HT-29 (cell line): ENCODE results near the gene LUC7L. TPM values are rescaled to one million over a fixed set of nuclear protein-coding genes. Genes with fewer than 3 reads are reported as not detected.
"Not testable (repeated sequence)": the region's sequence is repeated elsewhere in the genome, so short reads cannot be mapped to it uniquely, and the experiment has no call there.

Source experiments
- DNase-seq: peaks from one replicate; pipeline ENCODE4 v3.0.0-alpha.2; 2015; ENCODE audit warnings: low spot score
- total RNA-seq: library from RNA; depleted of rRNA; stranded (reverse); fragments of >200 nt; shearing (Covaris generic); gene quantifications from 2 replicates; pipeline ENCODE4 v1.2.3, GENCODE V29; 2014

LUC7L gene
- total RNA-seq, 1 experiment from 2014 or later, result 46.2 TPM

DNA sequence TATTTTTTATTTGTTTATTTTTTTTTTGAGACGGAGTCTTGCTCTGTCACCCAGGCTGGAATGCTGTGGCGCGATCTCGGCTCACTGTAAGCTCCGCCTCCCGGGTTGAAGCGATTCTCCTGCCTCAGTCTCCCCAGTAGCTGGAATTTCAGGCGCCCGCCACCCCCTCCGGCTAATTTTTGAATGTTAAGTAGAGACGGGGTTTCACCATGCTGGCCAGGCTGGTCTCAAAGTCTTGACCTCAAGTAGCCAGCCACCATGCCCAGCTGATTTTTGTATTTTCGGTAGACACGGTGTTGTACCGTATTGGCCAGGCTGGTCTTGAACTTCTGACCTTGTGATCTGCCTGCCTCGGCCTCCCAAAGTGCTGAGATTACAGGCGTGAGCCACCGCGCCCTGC, 1.1 kb upstream of the LUC7L start:
- not testable (repeated sequence) for DNase-seq

DNA sequence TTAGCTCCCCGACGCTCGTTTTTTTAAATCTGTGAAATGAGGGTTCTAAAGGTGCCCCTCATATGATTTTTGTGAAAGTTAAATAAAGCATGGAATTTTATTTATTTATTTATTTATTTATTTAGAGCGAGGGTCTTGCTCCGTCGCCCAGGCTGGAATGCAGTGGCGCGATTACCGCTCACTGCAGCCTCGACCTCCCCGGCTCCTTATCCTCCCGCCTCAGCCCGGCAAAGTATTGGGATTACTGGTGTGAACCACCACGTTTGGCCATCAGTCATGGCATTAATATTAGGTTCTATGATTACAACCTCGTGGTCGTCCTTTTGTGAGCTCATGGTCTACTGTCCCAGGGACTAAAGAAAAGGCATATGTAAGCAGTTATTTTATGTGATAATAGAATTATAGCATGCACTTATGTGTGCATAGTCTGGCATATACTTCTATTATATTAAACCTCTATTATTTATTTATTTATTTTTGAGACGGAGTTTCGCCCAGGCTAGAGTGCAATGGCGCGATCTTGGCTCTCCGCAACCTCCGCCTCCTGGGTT, 557 bp upstream of the LUC7L start:
- DNase-seq, result no peak

DNA sequence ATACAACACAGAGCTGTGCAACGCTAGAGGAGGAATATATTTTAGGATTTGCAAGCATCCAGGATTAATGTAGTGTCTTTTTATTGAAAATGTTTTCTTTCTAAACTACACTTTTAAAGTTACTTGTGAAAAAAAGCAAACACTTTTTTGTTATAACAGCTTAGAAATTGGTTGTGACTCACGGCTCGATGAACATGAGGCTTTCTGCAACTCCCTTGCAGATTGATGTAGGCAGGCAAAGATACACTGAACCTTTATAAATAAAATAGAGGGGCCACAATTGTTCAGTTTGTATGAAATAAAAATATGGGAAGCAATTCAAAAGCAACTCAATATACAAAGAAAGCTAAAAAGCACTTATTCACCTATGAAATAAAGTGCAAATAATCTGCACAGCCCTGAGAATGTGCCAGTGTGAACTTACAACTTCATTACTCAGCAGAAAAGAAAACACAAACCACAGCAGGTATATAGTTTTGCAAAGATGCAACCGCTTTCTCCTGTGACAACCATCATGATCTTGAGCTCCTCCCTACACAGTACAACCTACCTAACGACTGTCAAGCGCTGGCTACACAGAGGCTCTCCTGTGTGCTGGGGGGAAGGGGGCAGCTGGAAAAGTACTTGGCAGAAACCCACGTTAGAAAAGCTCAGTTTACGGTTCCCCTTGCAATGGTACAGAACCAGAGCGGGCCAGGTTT, 948 bp downstream of the LUC7L start:
- no peak for DNase-seq

DNA sequence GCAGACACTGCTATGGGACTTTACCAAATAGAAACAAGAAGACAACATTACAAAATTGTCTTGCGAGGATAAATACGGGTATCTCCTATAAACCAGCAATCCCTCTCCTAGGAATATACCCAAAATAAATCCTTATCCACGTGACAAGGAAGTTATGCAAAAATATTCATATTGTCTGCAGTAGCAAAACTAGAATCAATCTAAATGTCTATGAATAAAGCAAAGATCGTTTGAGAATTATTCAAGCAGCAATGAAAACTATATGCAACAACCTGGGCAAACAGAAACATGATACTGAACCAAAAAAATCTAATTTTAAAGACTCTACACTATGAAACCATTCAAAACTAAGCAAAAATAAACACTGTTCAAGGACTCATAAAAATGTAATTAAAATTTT, 9.2 kb downstream of the LUC7L start:
- DNase-seq, result no peak

DNA sequence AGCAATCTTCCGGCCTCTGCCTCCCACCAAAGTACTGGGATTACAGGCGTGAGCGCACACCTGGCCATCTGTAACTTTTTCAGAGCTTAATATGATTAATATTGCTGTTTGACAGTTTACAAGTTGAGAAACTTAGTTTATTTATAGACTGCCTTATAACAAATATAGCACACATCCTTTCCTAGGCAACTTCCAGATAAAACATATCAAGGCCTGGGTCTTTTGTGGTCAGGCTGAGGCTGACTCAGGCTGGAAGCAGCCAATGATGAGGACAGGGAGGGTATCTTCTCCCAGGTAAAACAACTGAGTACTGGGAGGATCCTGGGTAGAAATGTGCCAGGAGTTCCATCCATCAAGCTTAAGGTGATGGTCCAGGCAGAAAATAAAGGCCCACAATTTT, 16.2 kb downstream of the LUC7L start:
- no peak for DNase-seq

DNA sequence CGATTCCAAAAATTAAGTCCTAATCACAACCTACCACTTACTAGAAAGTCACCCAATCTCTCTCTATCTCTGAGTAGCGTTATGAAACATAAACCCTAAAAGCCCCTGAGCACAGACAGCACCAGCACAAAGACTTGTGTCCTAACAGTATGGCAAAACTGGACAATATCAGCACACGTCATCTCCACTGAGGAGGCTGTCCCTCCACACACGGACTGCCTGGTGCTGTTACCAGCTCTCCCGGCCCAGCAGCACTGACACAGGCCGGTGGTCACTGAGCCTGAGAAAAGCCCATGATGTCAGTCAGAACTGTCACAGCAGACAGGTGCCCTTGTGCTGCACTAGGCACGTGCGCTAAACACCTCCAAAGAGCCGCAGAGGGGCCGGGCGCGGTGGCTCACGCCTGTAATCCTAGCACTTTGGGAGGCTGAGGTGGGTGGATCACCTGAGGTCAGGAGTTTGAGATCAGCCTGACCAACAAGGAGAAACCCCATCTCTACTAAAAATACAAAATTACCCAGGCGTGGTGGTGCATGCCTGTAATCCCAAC, 17.5 kb downstream of the LUC7L start:
- not testable (repeated sequence) for DNase-seq

DNA sequence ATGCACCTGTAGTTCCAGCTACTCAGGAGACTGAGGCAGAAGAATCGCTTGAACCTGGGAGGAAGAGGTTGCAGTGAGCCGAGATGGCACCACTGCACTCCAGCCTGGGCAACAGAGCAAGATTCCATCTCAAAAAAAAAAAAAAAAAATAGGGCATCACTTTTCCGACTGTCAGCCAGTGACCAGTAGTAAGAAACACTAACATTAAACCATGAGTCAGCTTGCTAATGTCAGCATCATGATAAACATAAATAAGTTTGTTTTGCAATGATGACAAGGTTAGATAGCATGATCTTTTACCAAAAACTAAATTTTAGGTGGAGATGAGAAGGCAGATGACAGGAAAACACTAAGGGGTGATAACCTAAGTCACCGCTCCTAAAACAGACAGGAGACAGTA, 19.9 kb downstream of the LUC7L start:
- not testable (repeated sequence) for DNase-seq

DNA sequence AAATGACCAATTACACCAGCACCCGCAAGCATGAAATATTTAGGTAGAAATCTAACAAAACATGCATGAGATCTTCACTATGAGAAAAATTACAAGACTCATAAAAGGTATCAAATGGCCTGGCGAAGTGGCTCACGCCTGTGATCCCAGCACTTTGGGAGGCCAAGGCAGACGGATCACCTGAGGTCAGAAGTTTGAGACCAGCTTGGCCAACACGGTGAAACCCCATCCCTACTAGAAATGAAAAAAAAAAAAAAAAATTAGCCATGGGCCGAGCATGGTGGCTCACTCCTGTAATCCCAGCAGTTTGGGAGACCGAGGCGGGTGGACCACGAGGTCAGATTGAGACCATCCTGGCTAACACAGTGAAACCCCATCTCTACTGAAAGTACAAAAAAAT, 25.2 kb downstream of the LUC7L start:
- not testable (repeated sequence) for DNase-seq

DNA sequence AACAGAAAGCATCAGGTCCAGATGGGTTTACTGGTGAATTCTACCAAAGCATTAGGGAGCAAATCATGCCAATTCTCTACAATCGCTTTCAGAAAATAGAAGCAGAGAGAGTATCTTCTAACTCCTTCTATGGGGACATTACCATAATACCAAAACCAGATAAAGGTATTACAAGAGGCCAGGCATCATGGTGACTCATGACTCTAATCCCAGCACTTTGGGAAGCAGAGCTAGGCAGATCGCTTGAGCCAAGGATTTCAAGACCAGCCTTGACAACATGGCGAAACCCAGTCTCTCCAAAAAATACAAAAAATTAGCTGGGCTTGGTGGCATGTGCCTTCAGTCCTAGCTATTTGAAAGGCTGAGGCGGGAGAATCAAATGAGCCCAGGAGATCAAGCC, 26.0 kb downstream of the LUC7L start:
- DNase-seq, result no peak

DNA sequence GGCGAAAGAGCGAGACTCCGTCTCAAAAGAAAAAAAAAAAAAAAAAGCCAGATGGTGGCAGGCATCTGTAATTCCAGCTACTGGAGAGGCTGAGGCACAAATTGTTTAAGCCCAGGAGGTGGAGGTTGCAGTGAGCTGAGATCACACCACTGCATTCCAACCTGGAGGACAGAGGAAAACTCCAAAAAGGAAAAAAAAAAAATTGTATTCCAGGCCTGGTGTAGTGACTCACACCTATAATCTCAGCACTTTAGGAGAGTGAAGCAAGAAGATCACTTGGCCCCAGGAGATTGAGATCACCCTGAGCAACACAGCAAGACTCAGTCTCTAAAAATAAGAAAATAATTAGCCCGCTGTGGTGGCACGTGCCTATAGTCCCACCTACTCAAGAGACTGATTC, 28.9 kb downstream of the LUC7L start:
- DNase-seq, result no peak

DNA sequence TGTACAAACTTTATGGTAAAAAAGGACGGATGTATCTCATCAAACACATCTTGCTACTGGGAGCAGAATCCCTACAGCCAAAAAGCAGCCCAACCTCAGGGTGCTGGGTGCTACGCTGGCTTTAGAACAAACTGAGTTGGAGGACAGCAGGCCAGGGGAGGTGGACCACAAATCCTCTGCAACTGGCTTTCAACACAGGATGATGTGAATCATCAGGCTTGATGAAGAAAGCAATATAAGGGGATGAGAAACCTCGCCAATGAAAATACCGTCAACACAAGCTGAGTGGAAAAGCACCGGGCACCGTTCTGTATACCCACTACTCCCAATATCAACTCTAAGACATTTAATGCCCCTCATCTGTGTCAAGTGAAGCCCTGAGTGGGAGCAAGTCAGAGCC, 34.7 kb downstream of the LUC7L start:
- no peak for DNase-seq

DNA sequence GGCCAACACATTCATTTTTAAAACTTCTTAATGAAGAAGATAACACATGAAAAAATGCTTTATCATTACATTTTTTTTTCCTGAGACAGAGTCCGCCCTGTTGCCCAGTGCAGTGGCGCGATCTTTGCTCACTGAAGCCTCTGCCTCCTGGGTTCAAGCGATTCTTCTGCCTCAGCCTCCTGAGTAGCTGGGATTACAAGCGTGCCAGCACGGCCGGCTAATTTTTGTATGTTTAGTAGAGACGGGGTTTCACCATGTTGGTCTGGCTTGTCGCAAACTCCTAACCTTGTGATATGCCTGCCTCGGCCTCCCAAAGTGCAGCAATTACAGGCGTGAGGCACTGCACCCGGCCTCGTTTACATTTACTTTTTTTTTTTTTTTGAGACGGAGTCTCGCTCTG, 35.8 kb downstream of the LUC7L start:
- DNase-seq, result no peak

DNA sequence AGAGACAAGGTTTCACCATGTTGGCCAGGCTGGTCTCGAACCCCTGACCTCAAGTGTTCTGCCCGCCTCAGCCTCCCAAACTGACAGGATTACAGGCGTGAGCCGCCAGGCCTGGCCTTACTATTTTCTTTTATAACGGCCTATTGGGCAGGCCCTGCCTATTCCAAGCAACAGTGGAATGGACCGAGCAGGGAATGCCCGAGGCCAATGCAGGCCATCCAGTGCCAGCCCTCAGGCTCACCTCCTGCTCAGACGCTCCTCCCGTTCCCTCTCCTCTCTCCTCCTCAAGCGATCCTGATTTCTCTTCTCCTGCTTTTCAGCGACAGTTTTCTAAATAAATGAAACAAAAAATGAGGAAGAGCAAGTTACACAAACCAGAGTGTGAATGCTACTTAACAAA, 36.6 kb downstream of the LUC7L start:
- no peak for DNase-seq

DNA sequence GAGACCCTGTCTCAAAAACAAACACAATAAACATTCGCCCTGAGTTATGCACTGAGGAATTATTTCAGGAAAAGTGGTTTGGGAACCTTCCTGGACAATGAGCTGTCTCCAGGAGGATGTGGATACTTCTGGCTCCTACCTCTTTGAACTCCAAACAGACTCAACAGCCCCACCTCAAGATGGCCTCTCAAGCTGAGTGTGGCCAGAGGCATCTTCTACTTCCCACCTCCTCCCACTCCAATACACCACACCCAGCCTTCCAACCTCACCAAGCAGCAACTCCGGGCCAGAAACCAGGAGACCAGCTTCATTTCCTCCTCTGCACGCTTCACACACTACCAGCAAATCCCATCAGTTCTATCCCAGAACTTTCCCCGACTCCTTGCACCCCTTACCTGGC, 37.4 kb downstream of the LUC7L start:
- no peak for DNase-seq

DNA sequence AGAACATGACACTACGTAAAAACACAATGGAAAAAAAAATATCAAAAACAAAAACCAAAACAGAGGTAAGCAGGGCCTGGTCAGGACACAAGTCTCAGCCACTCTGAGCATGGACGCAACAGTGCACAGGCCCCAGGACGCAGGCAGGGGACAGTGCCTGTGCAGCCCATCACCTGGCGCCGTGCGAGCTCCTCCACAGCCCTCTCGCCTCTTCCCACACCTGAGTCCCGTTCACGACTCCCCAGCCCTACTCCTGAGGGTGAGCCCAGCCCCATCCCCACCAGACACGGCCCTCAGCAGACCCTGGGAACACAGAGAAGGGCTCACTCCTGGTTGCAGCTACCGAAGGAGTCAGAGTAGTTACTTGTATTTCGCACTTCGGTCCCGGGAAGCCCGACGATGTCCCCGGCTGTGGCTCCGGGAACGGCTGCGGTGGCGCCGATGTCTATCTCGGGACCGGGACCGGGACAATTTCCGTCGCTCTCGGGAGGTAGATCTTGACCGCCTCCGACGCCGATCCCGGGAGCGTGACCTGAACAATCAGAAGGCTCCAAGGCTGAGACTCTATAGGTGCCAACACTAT, 39.6 kb downstream of the LUC7L start:
- DNase-seq, result no peak

DNA sequence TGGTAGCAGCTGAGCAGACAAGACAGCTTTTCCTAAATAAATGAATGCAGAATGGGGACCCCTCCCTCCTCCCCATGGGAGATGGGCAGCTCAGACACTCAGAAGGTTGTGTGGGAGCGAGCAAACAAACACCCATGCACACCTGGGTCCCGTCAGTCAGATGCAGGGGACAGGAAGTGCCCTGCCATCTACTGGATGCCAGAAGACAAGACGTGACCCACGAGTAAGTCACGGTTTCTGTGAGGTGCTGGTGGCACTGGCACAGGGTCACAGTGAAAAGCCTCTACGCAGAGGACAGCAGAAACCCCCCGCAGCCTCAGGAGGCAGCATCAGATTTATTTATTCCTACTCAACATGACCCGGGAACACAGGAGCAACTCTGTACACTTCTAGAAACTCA, 40.6 kb downstream of the LUC7L start:
- peak; percentile 27 for DNase-seq

DNA sequence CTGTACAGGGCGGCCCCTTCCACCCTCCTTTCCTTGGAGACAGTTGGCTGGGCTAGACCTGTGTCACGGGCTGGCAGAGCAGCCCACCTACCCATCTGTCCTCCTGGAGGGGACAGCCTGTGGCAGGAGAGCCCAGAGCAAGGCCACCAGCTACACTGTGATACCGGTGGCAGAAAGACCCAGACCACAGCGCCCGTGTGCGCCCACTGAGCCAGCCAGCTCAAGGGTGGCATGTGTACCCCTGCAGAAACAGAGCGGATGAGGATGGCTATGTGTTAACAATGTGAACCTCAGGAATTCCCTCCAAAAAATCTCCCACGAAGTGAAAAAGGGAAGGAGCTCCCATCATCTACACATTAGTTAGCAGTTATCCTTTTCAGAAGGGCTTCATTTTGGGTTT, 41.9 kb downstream of the LUC7L start:
- no peak for DNase-seq

DNA sequence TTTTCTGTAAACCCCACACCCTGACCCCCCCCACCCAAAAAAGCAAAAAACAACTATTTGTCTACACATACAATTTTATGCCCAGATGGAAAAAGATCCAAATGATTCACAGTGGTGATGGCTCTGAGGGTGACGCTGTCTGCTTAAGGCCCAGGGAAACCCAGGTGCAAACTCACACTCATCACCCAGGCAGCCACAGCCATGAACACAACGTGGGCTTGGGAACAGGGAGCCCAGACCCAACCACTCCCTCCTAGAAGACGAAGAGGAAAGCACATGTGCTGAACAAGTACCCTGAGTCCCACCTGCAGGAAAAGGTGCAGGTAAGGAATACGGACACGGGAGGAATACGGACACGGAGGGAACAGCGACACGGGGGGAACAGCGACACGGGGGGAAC, 43.6 kb downstream of the LUC7L start:
- no peak for DNase-seq

DNA sequence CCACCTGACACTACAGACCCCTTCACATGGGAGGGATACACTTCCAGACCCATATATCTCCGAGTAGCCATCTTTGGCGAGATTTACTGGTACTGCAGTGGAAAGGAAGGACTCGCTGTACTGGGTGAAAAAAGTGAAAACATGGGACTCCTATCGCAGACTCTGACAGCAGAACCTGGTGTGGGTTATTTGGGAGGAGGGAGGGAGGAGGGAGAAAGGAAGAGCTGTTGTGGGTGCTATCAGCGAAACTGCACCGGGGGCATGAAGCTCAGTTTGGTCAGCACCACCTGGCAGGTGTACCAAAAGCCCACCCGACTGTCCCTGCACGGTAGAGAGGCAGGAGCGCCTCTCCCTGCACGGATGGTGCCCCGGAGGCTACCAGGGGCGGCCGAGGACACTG, 44.0 kb downstream of the LUC7L start:
- no peak for DNase-seq

DNA sequence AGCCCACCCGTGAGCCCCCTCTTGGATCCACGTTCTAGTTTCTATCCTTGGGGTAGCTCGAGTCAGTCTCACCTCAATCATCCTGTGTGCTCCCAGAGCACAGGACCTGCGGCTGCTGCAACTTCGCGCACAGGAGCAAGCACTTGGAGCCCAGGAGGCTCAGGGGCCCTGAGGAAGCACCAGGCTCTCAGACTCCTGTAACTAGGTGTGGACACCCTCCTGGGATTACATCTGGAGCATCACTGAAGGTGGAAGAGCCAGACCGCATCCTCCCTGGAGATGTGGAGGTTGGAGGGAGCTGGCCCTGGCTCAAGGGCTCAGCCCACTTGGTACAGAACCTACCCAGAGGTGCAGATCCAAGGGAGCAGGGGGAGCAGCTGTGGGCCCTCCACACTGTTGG, 46.2 kb downstream of the LUC7L start:
- DNase-seq, result no peak

DNA sequence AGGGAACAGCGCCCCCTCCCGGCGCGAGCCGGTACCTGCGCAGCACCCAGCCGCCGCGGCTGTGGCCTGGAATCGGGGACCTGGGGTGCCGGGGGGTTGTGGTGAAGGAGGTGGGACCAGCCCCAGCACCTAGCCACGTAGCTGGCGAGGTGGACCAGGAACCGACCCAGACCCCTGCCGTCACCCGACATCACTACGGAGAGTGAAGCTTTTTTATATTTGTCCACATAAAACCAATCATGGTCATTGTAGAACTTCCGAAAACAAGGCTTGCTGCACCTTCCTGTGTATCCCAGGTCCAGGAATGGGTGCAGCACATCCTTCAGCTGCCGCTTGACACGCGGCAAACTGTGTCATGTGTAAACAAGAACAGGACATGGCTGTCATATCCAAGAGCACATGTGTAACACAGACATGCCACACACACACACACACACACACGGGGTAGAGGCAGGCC, 47.7 kb downstream of the LUC7L start:
- DNase-seq, result no peak

DNA sequence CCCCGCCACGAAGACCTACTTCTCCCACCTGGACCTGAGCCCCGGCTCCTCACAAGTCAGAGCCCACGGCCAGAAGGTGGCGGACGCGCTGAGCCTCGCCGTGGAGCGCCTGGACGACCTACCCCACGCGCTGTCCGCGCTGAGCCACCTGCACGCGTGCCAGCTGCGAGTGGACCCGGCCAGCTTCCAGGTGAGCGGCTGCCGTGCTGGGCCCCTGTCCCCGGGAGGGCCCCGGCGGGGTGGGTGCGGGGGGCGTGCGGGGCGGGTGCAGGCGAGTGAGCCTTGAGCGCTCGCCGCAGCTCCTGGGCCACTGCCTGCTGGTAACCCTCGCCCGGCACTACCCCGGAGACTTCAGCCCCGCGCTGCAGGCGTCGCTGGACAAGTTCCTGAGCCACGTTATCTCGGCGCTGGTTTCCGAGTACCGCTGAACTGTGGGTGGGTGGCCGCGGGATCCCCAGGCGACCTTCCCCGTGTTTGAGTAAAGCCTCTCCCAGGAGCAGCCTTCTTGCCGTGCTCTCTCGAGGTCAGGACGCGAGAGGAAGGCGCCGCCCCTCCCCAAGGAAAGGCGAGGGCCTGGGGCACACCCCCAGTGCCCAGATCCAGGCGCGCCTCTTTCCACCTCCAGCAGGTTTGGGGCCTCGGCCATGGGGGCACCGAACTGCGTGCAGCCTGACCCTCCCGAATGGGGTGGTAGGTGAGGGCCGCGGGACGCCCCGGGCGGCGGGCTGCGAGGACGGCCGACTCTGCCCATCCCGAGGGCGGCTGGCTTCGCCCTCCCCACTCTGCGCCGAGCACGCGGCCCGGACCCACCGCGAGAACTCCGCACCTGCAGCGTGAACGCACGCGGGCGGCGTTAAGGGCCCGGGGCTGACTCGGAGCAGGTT, 48.3 kb downstream of the LUC7L start:
- DNase-seq, result peak; percentile 82
